ENCODE measurements around the gene NDUFS8.

Gene NDUFS8

GRCh38 chr11:68066742-68067141 lies 36.3 kb downstream of the NDUFS8 start:
- H3K36me3 ChIP-seq = peaks cover 56% of the 10 kb centered on the region
- no peak overlapping the region for H3K27ac ChIP-seq
- H3K4me1 ChIP-seq (ENCODE audit: control insufficient read depth in 1 of 2, insufficient read depth in 1 of 2, low read depth in 1 of 2, low read length in 1 of 2) = peaks cover 21 to 22% of the 10 kb centered on the region in 2 experiments
- H3K4me3 ChIP-seq (ENCODE audit: low read depth in 1 of 2, low read length in 1 of 2) = no peak overlapping the region
- no peak for TF ChIP-seq CTCF (IDR thresholded peaks at IDR 0.05)
- H3K9me3 ChIP-seq = no peaks in the 10 kb centered on the region
- H3K27me3 ChIP-seq = no peaks in the 10 kb centered on the region

- TF ChIP-seq CTCF (IDR thresholded peaks at IDR 0.05) = no peak
- H3K27me3 ChIP-seq = no peaks in the 10 kb centered on the region
- H3K36me3 ChIP-seq = peaks cover 51% of the 10 kb centered on the region
- H3K27ac ChIP-seq = no peak overlapping the region
- peaks cover 22% of the 10 kb centered on the region in 2 experiments for H3K4me1 ChIP-seq (ENCODE audit: control insufficient read depth in 1 of 2, insufficient read depth in 1 of 2, low read depth in 1 of 2, low read length in 1 of 2)
- H3K9me3 ChIP-seq = no peaks in the 10 kb centered on the region
- no peak overlapping the region for H3K4me3 ChIP-seq (ENCODE audit: low read depth in 1 of 2, low read length in 1 of 2)
These were observed 37.5 kb downstream of the NDUFS8 start for GRCh38 chr11:68067991-68068390.

- no peak for TF ChIP-seq CTCF (IDR thresholded peaks at IDR 0.05)
- peaks cover 45% of the 10 kb centered on the region for H3K36me3 ChIP-seq
- H3K9me3 ChIP-seq = no peaks in the 10 kb centered on the region
- peaks cover 9 to 10% of the 10 kb centered on the region in 2 experiments for H3K4me1 ChIP-seq (ENCODE audit: control insufficient read depth in 1 of 2, insufficient read depth in 1 of 2, low read depth in 1 of 2, low read length in 1 of 2)
- H3K27ac ChIP-seq = peak overlapping the region; percentile 70
- H3K4me3 ChIP-seq (ENCODE audit: low read depth in 1 of 2, low read length in 1 of 2) = no peak overlapping the region
- no peaks in the 10 kb centered on the region for H3K27me3 ChIP-seq
These were observed 41.0 kb downstream of the NDUFS8 start for GRCh38 chr11:68071281-68072048.

GRCh38 chr11:68074584-68075352 lies 44.3 kb downstream of the NDUFS8 start:
- Histone ChIP-seq H3K4me1 (ENCODE audit: control insufficient read depth in 1 of 2, insufficient read depth in 1 of 2, low read depth in 1 of 2, low read length in 1 of 2) (peaks cover 9 to 10% of the 10 kb centered on the region in 2 experiments), H3K36me3 (peaks cover 15% of the 10 kb centered on the region), H3K4me3 (ENCODE audit: low read depth in 1 of 2, low read length in 1 of 2) (no peak overlapping the region), H3K27ac (no peak overlapping the region), H3K9me3 (no peaks in the 10 kb centered on the region), H3K27me3 (no peaks in the 10 kb centered on the region)
- TF ChIP-seq CTCF (IDR thresholded peaks at IDR 0.05) = no peak

GRCh38 chr11:68076371-68077042 lies 46.0 kb downstream of the NDUFS8 start:
- Histone ChIP-seq H3K4me3 (ENCODE audit: low read depth in 1 of 2, low read length in 1 of 2) (no peak overlapping the region), H3K9me3 (no peaks in the 10 kb centered on the region), H3K36me3 (peaks cover 18% of the 10 kb centered on the region), H3K27me3 (no peaks in the 10 kb centered on the region), H3K27ac (no peak overlapping the region), H3K4me1 (ENCODE audit: control insufficient read depth in 1 of 2, insufficient read depth in 1 of 2, low read depth in 1 of 2, low read length in 1 of 2) (peaks cover 2 to 3% of the 10 kb centered on the region in 2 experiments)
- no peak for TF ChIP-seq CTCF (IDR thresholded peaks at IDR 0.05)
